ENCODE measurements around the gene IFI27.

Gene IFI27

GRCh38 chr14:94113908-94114588 is 3.5 kb downstream of the IFI27 start:
- Histone ChIP-seq H3K27me3 (ENCODE audit: insufficient read depth, low read length, poor library complexity, severe bottlenecking) (no peaks in the 10 kb centered on the region), H4K20me1 (ENCODE audit: insufficient read depth, low read length, poor library complexity, severe bottlenecking) (no peaks in the 10 kb centered on the region), H2AFZ (ENCODE audit: low read length) (no peak overlapping the region), H3K9ac (ENCODE audit: low read depth, low read length, poor library complexity, severe bottlenecking) (no peak overlapping the region), H3K4me1 (ENCODE audit: insufficient read depth, low read length, poor library complexity, severe bottlenecking) (no peaks in the 10 kb centered on the region), H3K79me2 (ENCODE audit: insufficient read depth, low read length) (no peaks in the 10 kb centered on the region), H3K9me3 (ENCODE audit: insufficient read depth, low read depth, low read length) (no peaks in the 10 kb centered on the region), H3K9me2 (replicated peaks; ENCODE audit: low read depth, low read length) (no peaks in the 10 kb centered on the region), H3K4me2 (ENCODE audit: low read depth, low read length, poor library complexity, severe bottlenecking) (no peak overlapping the region), H3K36me3 (ENCODE audit: insufficient read depth, low read length) (no peaks in the 10 kb centered on the region), H3K4me3 (ENCODE audit: low read length, poor library complexity, severe bottlenecking) (no peak overlapping the region), H3F3A (ENCODE audit: low read depth) (no peaks in the 10 kb centered on the region)
- TF ChIP-seq, protein P1, sequence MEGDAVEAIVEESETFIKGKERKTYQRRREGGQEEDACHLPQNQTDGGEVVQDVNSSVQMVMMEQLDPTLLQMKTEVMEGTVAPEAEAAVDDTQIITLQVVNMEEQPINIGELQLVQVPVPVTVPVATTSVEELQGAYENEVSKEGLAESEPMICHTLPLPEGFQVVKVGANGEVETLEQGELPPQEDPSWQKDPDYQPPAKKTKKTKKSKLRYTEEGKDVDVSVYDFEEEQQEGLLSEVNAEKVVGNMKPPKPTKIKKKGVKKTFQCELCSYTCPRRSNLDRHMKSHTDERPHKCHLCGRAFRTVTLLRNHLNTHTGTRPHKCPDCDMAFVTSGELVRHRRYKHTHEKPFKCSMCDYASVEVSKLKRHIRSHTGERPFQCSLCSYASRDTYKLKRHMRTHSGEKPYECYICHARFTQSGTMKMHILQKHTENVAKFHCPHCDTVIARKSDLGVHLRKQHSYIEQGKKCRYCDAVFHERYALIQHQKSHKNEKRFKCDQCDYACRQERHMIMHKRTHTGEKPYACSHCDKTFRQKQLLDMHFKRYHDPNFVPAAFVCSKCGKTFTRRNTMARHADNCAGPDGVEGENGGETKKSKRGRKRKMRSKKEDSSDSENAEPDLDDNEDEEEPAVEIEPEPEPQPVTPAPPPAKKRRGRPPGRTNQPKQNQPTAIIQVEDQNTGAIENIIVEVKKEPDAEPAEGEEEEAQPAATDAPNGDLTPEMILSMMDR (conservative IDR thresholded peaks at IDR 0.05; ENCODE audit: low read length) = no peak
- no peak for TF ChIP-seq EZH2phosphoT487 (IDR thresholded peaks at IDR 0.05; ENCODE audit: borderline replicate concordance)

- Histone ChIP-seq H3K27me3 (ENCODE audit: insufficient read depth, low read length, poor library complexity, severe bottlenecking) (no peaks in the 10 kb centered on the region), H3K79me2 (ENCODE audit: insufficient read depth, low read length) (no peaks in the 10 kb centered on the region), H3K36me3 (ENCODE audit: insufficient read depth, low read length) (no peaks in the 10 kb centered on the region), H3K4me1 (ENCODE audit: insufficient read depth, low read length, poor library complexity, severe bottlenecking) (no peaks in the 10 kb centered on the region), H4K20me1 (ENCODE audit: insufficient read depth, low read length, poor library complexity, severe bottlenecking) (no peaks in the 10 kb centered on the region), H3K4me2 (ENCODE audit: low read depth, low read length, poor library complexity, severe bottlenecking) (no peak overlapping the region), H3K9me3 (ENCODE audit: insufficient read depth, low read depth, low read length) (no peaks in the 10 kb centered on the region), H3K9me2 (replicated peaks; ENCODE audit: low read depth, low read length) (no peaks in the 10 kb centered on the region), H3K9ac (ENCODE audit: low read depth, low read length, poor library complexity, severe bottlenecking) (no peak overlapping the region), H3F3A (ENCODE audit: low read depth) (no peaks in the 10 kb centered on the region), H3K4me3 (ENCODE audit: low read length, poor library complexity, severe bottlenecking) (no peak overlapping the region), H2AFZ (ENCODE audit: low read length) (no peak overlapping the region)
- no peak for TF ChIP-seq EZH2phosphoT487 (IDR thresholded peaks at IDR 0.05; ENCODE audit: borderline replicate concordance)
- TF ChIP-seq, protein P1 (conservative IDR thresholded peaks at IDR 0.05; ENCODE audit: low read length) = no peak
Observed at GRCh38 chr14:94114589-94115057, 4.1 kb downstream of the IFI27 start.

- no peak for TF ChIP-seq EZH2phosphoT487 (IDR thresholded peaks at IDR 0.05; ENCODE audit: borderline replicate concordance)
- TF ChIP-seq, protein P1 (conservative IDR thresholded peaks at IDR 0.05; ENCODE audit: low read length) = no peak
- no peaks in the 10 kb centered on the region for H3K9me2 ChIP-seq (replicated peaks; ENCODE audit: low read depth, low read length)
- no peak overlapping the region for H2AFZ ChIP-seq (ENCODE audit: low read length)
- no peaks in the 10 kb centered on the region for H3K36me3 ChIP-seq (ENCODE audit: insufficient read depth, low read length)
- no peaks in the 10 kb centered on the region for H3K27me3 ChIP-seq (ENCODE audit: insufficient read depth, low read length, poor library complexity, severe bottlenecking)
- H4K20me1 ChIP-seq (ENCODE audit: insufficient read depth, low read length, poor library complexity, severe bottlenecking) = no peaks in the 10 kb centered on the region
- no peaks in the 10 kb centered on the region for H3F3A ChIP-seq (ENCODE audit: low read depth)
- H3K4me2 ChIP-seq (ENCODE audit: low read depth, low read length, poor library complexity, severe bottlenecking) = no peak overlapping the region
- no peak overlapping the region for H3K4me3 ChIP-seq (ENCODE audit: low read length, poor library complexity, severe bottlenecking)
- no peaks in the 10 kb centered on the region for H3K79me2 ChIP-seq (ENCODE audit: insufficient read depth, low read length)
- H3K9ac ChIP-seq (ENCODE audit: low read depth, low read length, poor library complexity, severe bottlenecking) = no peak overlapping the region
- H3K9me3 ChIP-seq (ENCODE audit: insufficient read depth, low read depth, low read length) = no peaks in the 10 kb centered on the region
- H3K4me1 ChIP-seq (ENCODE audit: insufficient read depth, low read length, poor library complexity, severe bottlenecking) = no peaks in the 10 kb centered on the region
Observed at GRCh38 chr14:94115058-94115591, 4.6 kb downstream of the IFI27 start.
